Measurements from ENCODE around the gene ALKAL2. TPM values are rescaled to one million over a fixed set of nuclear protein-coding genes. Genes with fewer than 3 reads are reported as not detected.

ALKAL2 gene
- total RNA-seq, 4 donors from 2014 or later, result 0.30 to 15.9 (median 0.89) TPM; not detected in 1

DNA sequence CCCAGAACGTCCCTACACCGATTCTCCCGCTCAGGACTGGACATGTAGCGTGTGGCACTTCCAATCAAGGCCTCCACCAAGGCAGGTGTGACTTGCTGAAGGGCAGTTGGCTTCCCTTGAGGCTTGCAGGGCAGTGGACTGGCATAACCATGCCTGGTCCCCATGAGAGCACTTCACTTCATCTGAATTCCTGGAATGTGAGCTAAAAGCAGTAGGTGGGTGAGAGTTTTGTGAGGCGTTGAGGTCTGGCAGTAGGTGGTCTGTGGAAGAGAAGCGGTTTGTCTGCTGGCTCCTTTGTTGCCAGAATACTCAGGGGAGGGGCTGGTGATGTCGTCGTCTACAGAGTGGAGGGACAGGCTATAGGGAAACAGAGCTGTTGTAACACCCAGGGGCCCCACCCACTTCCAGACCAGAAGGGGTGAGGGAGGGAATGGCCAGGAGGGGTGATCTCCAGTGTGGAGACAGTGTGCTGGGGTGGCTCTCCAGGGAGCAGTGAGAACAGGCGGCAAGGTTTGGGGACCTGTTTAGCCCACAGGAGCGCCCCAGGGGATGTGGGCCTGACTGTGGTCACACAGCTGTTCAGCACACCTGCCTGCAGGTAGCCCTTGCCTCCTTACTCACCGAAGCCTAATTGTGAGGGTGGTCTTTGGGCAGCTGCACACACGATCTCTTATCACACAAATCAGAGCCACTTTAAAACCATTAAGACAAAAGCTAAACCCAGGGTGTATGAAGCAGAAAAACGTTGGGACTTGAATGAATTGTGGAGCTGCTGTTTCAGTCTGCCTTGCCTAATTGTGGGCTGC is 21.5 kb upstream of the ALKAL2 start:
- Histone ChIP-seq H3K4me3 (no peak overlapping the region), H3K36me3 (no peaks in the 10 kb centered on the region), H3K27me3 (peaks cover 22% of the 10 kb centered on the region), H3K4me1 (no peaks in the 10 kb centered on the region), H3K27ac (no peak overlapping the region), H3K9me3 (no peaks in the 10 kb centered on the region)
- no peak for ATAC-seq
- TF ChIP-seq, protein P1, sequence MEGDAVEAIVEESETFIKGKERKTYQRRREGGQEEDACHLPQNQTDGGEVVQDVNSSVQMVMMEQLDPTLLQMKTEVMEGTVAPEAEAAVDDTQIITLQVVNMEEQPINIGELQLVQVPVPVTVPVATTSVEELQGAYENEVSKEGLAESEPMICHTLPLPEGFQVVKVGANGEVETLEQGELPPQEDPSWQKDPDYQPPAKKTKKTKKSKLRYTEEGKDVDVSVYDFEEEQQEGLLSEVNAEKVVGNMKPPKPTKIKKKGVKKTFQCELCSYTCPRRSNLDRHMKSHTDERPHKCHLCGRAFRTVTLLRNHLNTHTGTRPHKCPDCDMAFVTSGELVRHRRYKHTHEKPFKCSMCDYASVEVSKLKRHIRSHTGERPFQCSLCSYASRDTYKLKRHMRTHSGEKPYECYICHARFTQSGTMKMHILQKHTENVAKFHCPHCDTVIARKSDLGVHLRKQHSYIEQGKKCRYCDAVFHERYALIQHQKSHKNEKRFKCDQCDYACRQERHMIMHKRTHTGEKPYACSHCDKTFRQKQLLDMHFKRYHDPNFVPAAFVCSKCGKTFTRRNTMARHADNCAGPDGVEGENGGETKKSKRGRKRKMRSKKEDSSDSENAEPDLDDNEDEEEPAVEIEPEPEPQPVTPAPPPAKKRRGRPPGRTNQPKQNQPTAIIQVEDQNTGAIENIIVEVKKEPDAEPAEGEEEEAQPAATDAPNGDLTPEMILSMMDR (IDR thresholded peaks at IDR 0.05), result no peak
- TF ChIP-seq EP300 (IDR thresholded peaks at IDR 0.05) (no peak), POLR2A (IDR thresholded peaks at IDR 0.05) (no peak), POLR2AphosphoS5 (IDR thresholded peaks at IDR 0.05) (no peak)
- 28 to 59% methylated on average over 5 to 8 of the region's 13 CpGs for WGBS, 2 donors (ENCODE audit: low coverage in 1 of 2)

DNA sequence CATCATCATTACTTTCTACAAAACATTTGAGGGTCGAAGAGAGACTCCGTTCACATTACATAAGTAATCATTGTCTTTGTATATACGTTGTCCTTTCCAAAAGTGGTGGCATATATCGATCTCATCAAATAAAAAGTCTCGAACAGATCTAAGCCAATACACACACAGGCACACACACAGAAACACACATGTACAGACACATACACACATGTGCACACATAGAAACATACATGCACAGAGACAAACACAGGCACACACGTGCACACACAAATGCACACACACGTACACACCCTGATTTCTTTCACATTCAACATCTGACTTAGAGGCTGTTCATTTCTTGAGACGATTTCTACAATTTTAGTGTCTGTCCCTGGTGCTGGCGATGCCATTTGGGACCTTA is 17.5 kb upstream of the ALKAL2 start:
- 82 to 83% methylated on average over 8 to 9 of the region's 9 CpGs for WGBS, 2 donors (ENCODE audit: low coverage in 1 of 2)
- no peak for ATAC-seq
- Histone ChIP-seq H3K9me3 (peaks cover 0 to 13% (median 0%) of the 10 kb centered on the region in 3 donors), H3K36me3 (no peaks in the 10 kb centered on the region), H3K27ac (no peak overlapping the region), H3K4me3 (no peak overlapping the region), H3K4me1 (no peaks in the 10 kb centered on the region), H3K27me3 (peaks cover 10% of the 10 kb centered on the region)
- TF ChIP-seq, protein P1 (IDR thresholded peaks at IDR 0.05), result no peak
- TF ChIP-seq POLR2AphosphoS5 (IDR thresholded peaks at IDR 0.05), result no peak
- no peak for TF ChIP-seq POLR2A (IDR thresholded peaks at IDR 0.05)
- no peak for TF ChIP-seq EP300 (IDR thresholded peaks at IDR 0.05)

DNA sequence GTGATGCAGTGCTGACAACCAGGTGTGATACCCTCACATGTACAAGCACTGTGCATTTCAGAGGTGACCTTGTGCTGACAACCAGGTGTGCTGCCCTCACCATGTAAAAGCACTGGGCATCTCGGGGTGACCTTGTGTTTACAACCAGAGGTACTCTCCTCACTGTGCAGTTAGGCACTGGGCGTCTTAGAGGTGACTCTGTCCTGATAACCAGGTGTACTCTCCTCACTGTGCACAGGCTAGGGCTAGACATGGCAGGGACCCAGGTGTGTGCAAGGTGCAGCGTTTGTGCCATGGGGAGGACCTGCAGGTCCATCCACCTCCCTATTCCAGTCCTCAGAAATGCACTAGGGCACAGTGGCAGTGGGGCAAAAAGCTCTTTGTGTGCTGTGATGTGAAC is 8.5 kb upstream of the ALKAL2 start:
- Histone ChIP-seq H3K4me3 (no peak overlapping the region), H3K27me3 (peaks cover 63% of the 10 kb centered on the region), H3K36me3 (no peaks in the 10 kb centered on the region), H3K4me1 (no peaks in the 10 kb centered on the region), H3K9me3 (peaks cover 0 to 6% (median 0%) of the 10 kb centered on the region in 3 donors), H3K27ac (no peak overlapping the region)
- WGBS, 2 donors (ENCODE audit: low coverage in 1 of 2), result no CpG with 5 or more reads among the region's 3 CpGs
- no peak for TF ChIP-seq EP300 (IDR thresholded peaks at IDR 0.05)
- TF ChIP-seq POLR2AphosphoS5 (IDR thresholded peaks at IDR 0.05), result no peak
- TF ChIP-seq, protein P1 (IDR thresholded peaks at IDR 0.05), result no peak
- no peak for TF ChIP-seq POLR2A (IDR thresholded peaks at IDR 0.05)
- ATAC-seq, result no peak

DNA sequence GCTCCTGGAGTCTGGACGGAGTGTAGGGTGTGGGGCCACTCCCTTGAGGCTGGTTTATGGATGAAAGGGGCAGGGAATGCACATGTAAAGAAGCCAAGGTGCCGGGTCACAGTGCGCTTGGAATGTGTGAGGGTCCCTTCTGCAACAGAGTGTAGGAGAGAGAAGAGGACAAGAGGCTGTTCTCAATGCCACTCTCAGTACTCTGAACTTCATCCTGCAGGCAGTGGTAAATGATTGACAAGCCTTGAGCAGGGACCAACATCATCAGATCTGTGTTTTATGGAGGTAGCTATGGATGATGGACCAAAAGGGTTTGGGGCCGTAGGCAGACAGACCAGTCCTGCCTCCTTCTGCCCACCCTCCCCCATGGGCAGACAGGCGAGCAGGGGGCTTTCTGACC is 7.2 kb upstream of the ALKAL2 start:
- Histone ChIP-seq H3K27ac (no peak overlapping the region), H3K9me3 (peaks cover 0 to 6% (median 0%) of the 10 kb centered on the region in 3 donors), H3K36me3 (no peaks in the 10 kb centered on the region), H3K4me1 (peaks cover 0 to 2% (median 0%) of the 10 kb centered on the region in 3 donors), H3K27me3 (peaks cover 75% of the 10 kb centered on the region), H3K4me3 (no peak overlapping the region)
- 80 to 86% methylated on average over 3 to 5 of the region's 5 CpGs for WGBS, 2 donors (ENCODE audit: low coverage in 1 of 2)
- TF ChIP-seq POLR2AphosphoS5 (IDR thresholded peaks at IDR 0.05), result no peak
- no peak for TF ChIP-seq POLR2A (IDR thresholded peaks at IDR 0.05)
- TF ChIP-seq, protein P1 (IDR thresholded peaks at IDR 0.05), result no peak
- TF ChIP-seq EP300 (IDR thresholded peaks at IDR 0.05), result no peak
- ATAC-seq, result no peak
